HG03097 (cell line): ENCODE results near the gene HAUS8.

Experiments
- ATAC-seq: cut with Tn5 transposase; IDR thresholded peaks from one replicate; pipeline ENCODE4 v1.9.1; 2021; ENCODE audit not compliant: unreplicated experiment, low FRiP score

HAUS8 gene

DNA sequence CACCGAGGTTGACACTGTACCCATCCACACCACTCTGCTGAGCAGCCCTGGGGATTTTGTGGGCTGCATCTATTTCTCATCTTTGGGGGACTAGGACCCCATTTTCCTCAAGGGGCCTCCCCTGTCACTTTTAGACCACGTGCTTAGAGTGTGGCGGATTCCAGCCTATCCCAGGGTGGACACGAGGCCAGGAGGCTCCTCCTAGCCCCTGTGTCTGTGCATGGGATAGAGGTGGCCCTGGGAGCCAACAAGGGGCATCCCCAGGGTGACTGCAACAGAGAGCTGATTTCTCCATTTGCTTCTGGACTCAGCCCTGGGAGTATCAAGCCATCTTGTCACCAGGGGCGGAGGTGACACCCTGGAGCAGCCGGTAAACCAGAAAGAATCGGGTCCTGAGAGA is 72.8 kb downstream of the HAUS8 start:
- ATAC-seq = no peak

DNA sequence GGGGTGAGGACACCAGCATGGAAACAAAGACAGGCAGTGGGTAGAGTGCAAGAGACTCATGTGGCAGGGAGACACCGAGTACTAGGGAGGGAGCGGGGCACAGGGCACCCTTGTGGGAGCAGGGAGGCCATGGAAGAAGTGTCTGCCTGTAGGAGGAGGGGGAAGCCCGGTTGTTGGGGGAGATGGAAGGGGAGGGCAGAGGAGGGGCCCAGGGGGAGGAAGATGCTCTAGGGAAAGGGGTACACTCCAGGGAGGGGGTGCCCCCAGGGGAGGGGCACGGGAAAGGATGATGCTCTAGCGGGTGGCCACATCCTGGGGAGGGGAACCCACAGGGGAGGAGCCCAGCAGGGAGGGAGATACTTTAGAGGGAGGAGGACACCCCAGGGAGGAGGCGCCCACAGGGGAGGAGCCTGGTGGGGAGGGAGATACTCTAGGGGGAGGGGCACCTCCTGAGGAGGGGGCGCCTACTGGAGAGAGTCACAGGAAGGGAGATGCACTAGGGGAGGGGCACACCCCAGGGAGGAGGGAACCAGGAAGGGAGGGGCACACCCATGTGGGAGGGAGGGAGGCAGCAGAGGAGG is 73.6 kb downstream of the HAUS8 start:
- ATAC-seq = no peak
